GM23338 (cell line): Measurements from ENCODE around the gene KDM7A.

Experiments
- CTCF ChIP-seq, 2 experiments: fragments of 200-600 bp in 1 of 2; sonication (generic) in 1 of 2; conservative IDR thresholded peaks; 2 replicates each; pipeline versions ENCODE4 v1.5.1 to v1.6.1; 2016 to 2017; ENCODE audit warnings: antibody characterized with exemption in 2 of 2, low read depth in 2 of 2, mild to moderate bottlenecking in 2 of 2, moderate library complexity in 1 of 2
- ETS1 ChIP-seq: IDR thresholded peaks from 2 replicates; pipeline ENCODE4 v1.6.1; 2016; ENCODE audit warnings: antibody characterized with exemption
- EZH2 ChIP-seq: fragments of 200-600 bp; sonication (generic); IDR thresholded peaks from one replicate; pipeline ENCODE4 v1.8.0; 2017; ENCODE audit warnings: antibody characterized with exemption, mild to moderate bottlenecking, low read depth; ENCODE audit not compliant: unreplicated experiment
- EZH2phosphoT487 ChIP-seq: fragments of 200-600 bp; sonication (generic); IDR thresholded peaks from one replicate; pipeline ENCODE4 v1.8.1; 2018; ENCODE audit warnings: antibody characterized with exemption; ENCODE audit not compliant: unreplicated experiment
- JUNB ChIP-seq: IDR thresholded peaks from one replicate; pipeline ENCODE4 v1.6.1; 2016; ENCODE audit warnings: antibody characterized with exemption; ENCODE audit not compliant: unreplicated experiment
- POLR2AphosphoS5 ChIP-seq: IDR thresholded peaks from 2 replicates; pipeline ENCODE4 v1.6.1; 2016; ENCODE audit warnings: antibody characterized with exemption, low read depth
- REST ChIP-seq: IDR thresholded peaks from one replicate; pipeline ENCODE4 v1.6.1; 2018; ENCODE audit warnings: antibody characterized with exemption; ENCODE audit not compliant: unreplicated experiment
- ZNF462 ChIP-seq: fragments of 250-450 bp; sonication (Bioruptor Pico); IDR thresholded peaks from 2 replicates; pipeline ENCODE4 v1.5.0; 2020; ENCODE audit warnings: mild to moderate bottlenecking, moderate library complexity

GRCh38 chr7:140156460-140157080, 20.2 kb downstream of the KDM7A start:
- TF ChIP-seq REST (no peak), POLR2AphosphoS5 (no peak), EZH2phosphoT487 (no peak), CTCF (conservative IDR thresholded peaks at IDR 0.05; ENCODE audit: low read depth in 2 of 2) (no peak), EZH2 (no peak), ZNF462 (CRISPR knock-in tag) (no peak), JUNB (no peak), ETS1 (no peak)
